Measurements from ENCODE around the gene SPTLC3. TPM values are rescaled to one million over a fixed set of nuclear protein-coding genes. Genes with fewer than 3 reads are reported as not detected.

The SPTLC3 gene
- total RNA-seq, 2 experiments from 2014 or later, result 0.38 to 0.59 TPM

- ATAC-seq (ENCODE audit: poor library complexity), result no peak
- no peak overlapping the region for H3K27ac ChIP-seq (ENCODE audit: low read depth in 1 of 2, low read length in 2 of 2)
- Mint-ChIP-seq H3K27me3 (peaks cover 3% of the 10 kb centered on the region), H3K4me1 (ENCODE audit: low read depth) (no peaks in the 10 kb centered on the region), H3K9me3 (no peaks in the 10 kb centered on the region), H3K4me3 (no peak overlapping the region), H3K36me3 (ENCODE audit: low read depth) (no peaks in the 10 kb centered on the region), H3K27ac (no peak overlapping the region)
- no peaks in the 10 kb centered on the region for H3K36me3 ChIP-seq (ENCODE audit: insufficient read depth, low read length)
- intact Hi-C loops (cut with DNase I, micrococcal nuclease), result no loop called here
- H3K27me3 ChIP-seq (ENCODE audit: control insufficient read depth in 1 of 2, insufficient read depth in 2 of 2, low read length in 2 of 2), result peaks cover 0 to 3% of the 10 kb centered on the region in 2 experiments
- DNase-seq, result no peak
- CTCF ChIA-PET, result no interaction called here
- no peaks in the 10 kb centered on the region for H3K9me3 ChIP-seq (ENCODE audit: control insufficient read depth in 1 of 2, insufficient read depth in 1 of 2, low read length in 2 of 2)
- H3K4me3 ChIP-seq (ENCODE audit: low read length), result no peak overlapping the region
- POLR2A ChIA-PET, result no interaction called here
- H3K4me1 ChIP-seq (ENCODE audit: insufficient read depth, low read length), result no peaks in the 10 kb centered on the region
- TF ChIP-seq CTCF (IDR thresholded peaks at IDR 0.05), result no peak
Measured at GRCh38 chr20:13207016-13207415, 198.2 kb downstream of the SPTLC3 start.

- H3K27ac ChIP-seq (ENCODE audit: low read depth in 1 of 2, low read length in 2 of 2), result no peak overlapping the region
- H3K4me3 ChIP-seq (ENCODE audit: low read length), result no peak overlapping the region
- H3K36me3 ChIP-seq (ENCODE audit: insufficient read depth, low read length), result no peaks in the 10 kb centered on the region
- H3K36me3 Mint-ChIP-seq (ENCODE audit: low read depth), result no peaks in the 10 kb centered on the region
- no peak for TF ChIP-seq CTCF (IDR thresholded peaks at IDR 0.05)
- no peaks in the 10 kb centered on the region for H3K9me3 Mint-ChIP-seq
- DNase-seq (no peak), ATAC-seq (ENCODE audit: poor library complexity) (no peak)
- POLR2A ChIA-PET, result interaction anchor here (1.1 kb wide), 1 partner anchor 10 kb away, joined by 3 read pairs; no protein-coding TSS in a partner anchor
- no peaks in the 10 kb centered on the region for H3K4me1 ChIP-seq (ENCODE audit: insufficient read depth, low read length)
- no peak overlapping the region for H3K4me3 Mint-ChIP-seq
- H3K4me1 Mint-ChIP-seq (ENCODE audit: low read depth), result no peaks in the 10 kb centered on the region
- peaks cover 3 to 23% of the 10 kb centered on the region in 2 experiments for H3K27me3 ChIP-seq (ENCODE audit: control insufficient read depth in 1 of 2, insufficient read depth in 2 of 2, low read length in 2 of 2)
- no peak overlapping the region for H3K27ac Mint-ChIP-seq
- peaks cover 42% of the 10 kb centered on the region for H3K27me3 Mint-ChIP-seq
- H3K9me3 ChIP-seq (ENCODE audit: control insufficient read depth in 1 of 2, insufficient read depth in 1 of 2, low read length in 2 of 2), result no peaks in the 10 kb centered on the region
- intact Hi-C loops (cut with DNase I, micrococcal nuclease), result no loop called here
- CTCF ChIA-PET, result no interaction called here
Measured at GRCh38 chr20:13211956-13212618, 203.3 kb downstream of the SPTLC3 start.

GRCh38 chr20:13212750-13213149 lies 204.0 kb downstream of the SPTLC3 start:
- no peaks in the 10 kb centered on the region for H3K9me3 ChIP-seq (ENCODE audit: control insufficient read depth in 1 of 2, insufficient read depth in 1 of 2, low read length in 2 of 2)
- Mint-ChIP-seq H3K4me3 (no peak overlapping the region), H3K4me1 (ENCODE audit: low read depth) (no peaks in the 10 kb centered on the region), H3K36me3 (ENCODE audit: low read depth) (no peaks in the 10 kb centered on the region), H3K9me3 (no peaks in the 10 kb centered on the region), H3K27ac (no peak overlapping the region), H3K27me3 (peaks cover 48% of the 10 kb centered on the region)
- no peaks in the 10 kb centered on the region for H3K36me3 ChIP-seq (ENCODE audit: insufficient read depth, low read length)
- intact Hi-C loops (cut with DNase I, micrococcal nuclease), result no loop called here
- H3K27ac ChIP-seq (ENCODE audit: low read depth in 1 of 2, low read length in 2 of 2), result no peak overlapping the region
- DNase-seq (no peak), ATAC-seq (ENCODE audit: poor library complexity) (no peak)
- no peak for TF ChIP-seq CTCF (IDR thresholded peaks at IDR 0.05)
- peaks cover 5 to 23% of the 10 kb centered on the region in 2 experiments for H3K27me3 ChIP-seq (ENCODE audit: control insufficient read depth in 1 of 2, insufficient read depth in 2 of 2, low read length in 2 of 2)
- ChIA-PET CTCF (no interaction called here), POLR2A (interaction anchor here (1.1 kb wide), 1 partner anchor 9 kb away, joined by 3 read pairs; no protein-coding TSS in a partner anchor)
- no peaks in the 10 kb centered on the region for H3K4me1 ChIP-seq (ENCODE audit: insufficient read depth, low read length)
- H3K4me3 ChIP-seq (ENCODE audit: low read length), result no peak overlapping the region

Measured in CD4-positive, alpha-beta T cell (primary cell).